ENCODE measurements around the gene FOSB. TPM values are rescaled to one million over a fixed set of nuclear protein-coding genes. Genes with fewer than 3 reads are reported as not detected.

Gene FOSB
- total RNA-seq, 3 donors from 2014 or later, result 29.8 to 109 (median 38.4) TPM

GRCh38 chr19:45478454-45479238 is 10.8 kb downstream of the FOSB start:
- peak; percentile 86 for DNase-seq (ENCODE audit: low spot score in 2 of 2)
- TF ChIP-seq, protein P1, sequence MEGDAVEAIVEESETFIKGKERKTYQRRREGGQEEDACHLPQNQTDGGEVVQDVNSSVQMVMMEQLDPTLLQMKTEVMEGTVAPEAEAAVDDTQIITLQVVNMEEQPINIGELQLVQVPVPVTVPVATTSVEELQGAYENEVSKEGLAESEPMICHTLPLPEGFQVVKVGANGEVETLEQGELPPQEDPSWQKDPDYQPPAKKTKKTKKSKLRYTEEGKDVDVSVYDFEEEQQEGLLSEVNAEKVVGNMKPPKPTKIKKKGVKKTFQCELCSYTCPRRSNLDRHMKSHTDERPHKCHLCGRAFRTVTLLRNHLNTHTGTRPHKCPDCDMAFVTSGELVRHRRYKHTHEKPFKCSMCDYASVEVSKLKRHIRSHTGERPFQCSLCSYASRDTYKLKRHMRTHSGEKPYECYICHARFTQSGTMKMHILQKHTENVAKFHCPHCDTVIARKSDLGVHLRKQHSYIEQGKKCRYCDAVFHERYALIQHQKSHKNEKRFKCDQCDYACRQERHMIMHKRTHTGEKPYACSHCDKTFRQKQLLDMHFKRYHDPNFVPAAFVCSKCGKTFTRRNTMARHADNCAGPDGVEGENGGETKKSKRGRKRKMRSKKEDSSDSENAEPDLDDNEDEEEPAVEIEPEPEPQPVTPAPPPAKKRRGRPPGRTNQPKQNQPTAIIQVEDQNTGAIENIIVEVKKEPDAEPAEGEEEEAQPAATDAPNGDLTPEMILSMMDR (IDR thresholded peaks at IDR 0.05), result peak; percentile 93 to 99 (median 98)
- TF ChIP-seq POLR2AphosphoS5 (IDR thresholded peaks at IDR 0.05), result peak; percentile 56 to 74 (median 65)
- TF ChIP-seq POLR2A (IDR thresholded peaks at IDR 0.05), result no peak
- intact Hi-C loops (cut with DNase I; ENCODE audit: low total_unique reads), result loop anchor here (10.0 kb wide), 1 partner anchor 54 kb away; the partner anchor contains the start of gene ERCC1

GRCh38 chr19:45483033-45483432 is 15.2 kb downstream of the FOSB start:
- no peaks in the 10 kb centered on the region for H3K27me3 ChIP-seq
- no peak for DNase-seq (ENCODE audit: low spot score in 2 of 2)
- H3K27ac ChIP-seq, result no peak overlapping the region
- no peaks in the 10 kb centered on the region for H3K9me3 ChIP-seq
- H3K36me3 ChIP-seq, result no peaks in the 10 kb centered on the region
- TF ChIP-seq, protein P1 (IDR thresholded peaks at IDR 0.05), result no peak
- TF ChIP-seq POLR2A (IDR thresholded peaks at IDR 0.05), result no peak
- no peak for TF ChIP-seq POLR2AphosphoS5 (IDR thresholded peaks at IDR 0.05)
- intact Hi-C loops (cut with DNase I; ENCODE audit: low total_unique reads), result no loop called here
- no peak overlapping the region for H3K4me3 ChIP-seq
- H3K4me1 ChIP-seq, result no peaks in the 10 kb centered on the region

More at GRCh38 chr19:45478454-45479238, 10.8 kb downstream of the FOSB start:
- peak overlapping the region; percentile 95 to 99 for H3K27ac ChIP-seq
- no peaks in the 10 kb centered on the region for H3K4me1 ChIP-seq
- no peaks in the 10 kb centered on the region for H3K36me3 ChIP-seq
- no peaks in the 10 kb centered on the region for H3K27me3 ChIP-seq
- peak overlapping the region; percentile 43 to 61 (median 58) for H3K4me3 ChIP-seq
- no peaks in the 10 kb centered on the region for H3K9me3 ChIP-seq

DNA sequence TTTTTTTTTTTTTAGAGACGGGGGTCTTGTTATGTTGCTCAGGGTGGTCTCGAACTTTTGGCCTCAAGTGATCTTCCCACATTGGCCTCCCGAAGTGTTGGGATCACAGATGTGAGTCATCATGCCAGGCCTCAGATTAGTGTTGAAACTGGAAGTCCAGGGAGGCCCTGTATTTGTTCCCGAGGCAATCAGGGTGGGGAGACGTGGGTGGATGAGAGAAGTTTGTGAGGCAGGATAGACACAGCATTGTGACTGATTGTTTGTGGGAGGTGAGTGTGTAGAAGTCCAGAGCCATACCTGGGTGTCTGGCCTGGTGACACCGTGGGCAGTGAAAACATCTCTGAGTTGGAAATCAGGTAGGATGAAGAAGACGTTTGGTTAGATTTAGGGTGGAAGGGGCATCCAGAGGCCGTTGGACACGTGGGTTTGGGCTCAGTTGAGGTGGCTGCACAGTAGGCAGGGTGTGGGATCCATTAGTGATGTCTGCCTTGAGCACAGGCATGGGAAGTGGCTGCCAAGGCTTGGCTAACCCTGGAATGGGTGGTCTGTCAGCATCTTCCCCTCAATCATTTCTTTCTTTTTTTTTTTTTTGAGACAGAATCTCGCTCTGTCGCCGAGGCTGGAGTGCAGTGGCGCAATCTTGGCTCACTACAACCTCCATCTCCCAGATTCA is 16.6 kb downstream of the FOSB start:
- intact Hi-C loops (cut with DNase I; ENCODE audit: low total_unique reads), result no loop called here
- no peaks in the 10 kb centered on the region for H3K4me1 ChIP-seq

GRCh38 chr19:45485305-45486077 is 17.7 kb downstream of the FOSB start:
- TF ChIP-seq POLR2A (IDR thresholded peaks at IDR 0.05) (no peak), POLR2AphosphoS5 (IDR thresholded peaks at IDR 0.05) (peak in 1 of 3 donors; percentile 24)
- TF ChIP-seq, protein P1 (IDR thresholded peaks at IDR 0.05), result peak; percentile 77 to 93 (median 83)
- H3K9me3 ChIP-seq, result no peaks in the 10 kb centered on the region

More for the DNA sequence above, 16.6 kb downstream of the FOSB start:
- Histone ChIP-seq H3K27me3 (no peaks in the 10 kb centered on the region), H3K36me3 (no peaks in the 10 kb centered on the region), H3K27ac (no peak overlapping the region), H3K4me3 (no peak overlapping the region), H3K9me3 (no peaks in the 10 kb centered on the region)
- no peak for TF ChIP-seq POLR2A (IDR thresholded peaks at IDR 0.05)
- TF ChIP-seq, protein P1 (IDR thresholded peaks at IDR 0.05), result no peak
- no peak for TF ChIP-seq POLR2AphosphoS5 (IDR thresholded peaks at IDR 0.05)
- no peak for DNase-seq (ENCODE audit: low spot score in 2 of 2)

More at GRCh38 chr19:45485305-45486077, 17.7 kb downstream of the FOSB start:
- Histone ChIP-seq H3K27me3 (no peaks in the 10 kb centered on the region), H3K36me3 (no peaks in the 10 kb centered on the region), H3K4me3 (peak overlapping the region; percentile 58 to 80 (median 66)), H3K27ac (peak overlapping the region; percentile 75 to 80), H3K4me1 (no peaks in the 10 kb centered on the region)
- intact Hi-C loops (cut with DNase I; ENCODE audit: low total_unique reads), result no loop called here
- DNase-seq (ENCODE audit: low spot score in 2 of 2), result peak; percentile 98

Data from breast epithelium (tissue), 4 donors.